ENCODE measurements around the gene ZNF354B. TPM values are rescaled to one million over a fixed set of nuclear protein-coding genes. Genes with fewer than 3 reads are reported as not detected.

The ZNF354B gene
- total and polyA plus RNA-seq, 2 experiments from 2014 or later: 3.4 to 4.9 TPM

DNA sequence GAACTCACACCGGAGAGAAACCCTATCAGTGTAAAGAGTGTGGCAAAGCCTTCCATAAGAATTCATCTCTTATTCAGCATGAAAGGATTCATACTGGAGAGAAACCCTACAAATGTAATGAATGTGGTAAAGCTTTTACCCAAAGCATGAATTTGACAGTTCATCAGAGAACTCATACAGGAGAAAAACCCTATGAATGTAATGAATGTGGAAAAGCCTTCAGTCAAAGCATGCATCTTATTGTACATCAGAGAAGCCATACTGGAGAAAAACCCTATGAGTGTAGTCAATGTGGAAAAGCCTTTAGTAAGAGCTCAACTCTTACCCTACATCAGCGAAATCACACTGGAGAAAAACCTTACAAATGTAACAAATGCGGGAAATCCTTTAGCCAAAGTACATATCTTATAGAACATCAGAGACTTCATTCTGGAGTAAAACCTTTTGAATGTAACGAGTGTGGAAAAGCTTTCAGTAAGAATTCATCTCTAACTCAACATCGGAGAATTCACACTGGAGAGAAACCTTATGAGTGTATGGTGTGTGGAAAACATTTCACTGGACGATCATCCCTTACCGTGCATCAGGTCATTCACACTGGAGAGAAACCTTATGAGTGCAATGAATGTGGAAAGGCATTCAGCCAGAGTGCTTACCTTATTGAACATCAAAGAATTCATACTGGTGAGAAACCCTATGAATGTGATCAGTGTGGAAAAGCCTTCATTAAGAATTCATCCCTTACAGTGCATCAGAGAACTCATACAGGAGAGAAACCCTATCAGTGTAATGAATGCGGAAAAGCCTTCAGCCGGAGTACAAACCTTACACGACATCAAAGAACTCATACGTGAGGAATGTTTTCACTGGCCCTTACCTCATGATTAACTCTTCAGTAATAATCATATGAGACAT is 72.3 kb downstream of the ZNF354B start:
- Histone ChIP-seq H3K4me3 (no peak overlapping the region), H3K4me1 (ENCODE audit: insufficient read depth) (no peaks in the 10 kb centered on the region), H3K9me3 (ENCODE audit: low read depth) (peaks cover 9% of the 10 kb centered on the region), H3K36me3 (ENCODE audit: low read depth) (no peaks in the 10 kb centered on the region), H3K9me2 (ENCODE audit: insufficient read depth) (no peaks in the 10 kb centered on the region), H3K27ac (no peak overlapping the region), H3K9ac (no peak overlapping the region), H3K4me2 (ENCODE audit: unreplicated experiment) (no peak overlapping the region), H2AFZ (no peak overlapping the region), H3K79me2 (ENCODE audit: insufficient read depth) (no peaks in the 10 kb centered on the region), H4K20me1 (ENCODE audit: insufficient read depth) (no peaks in the 10 kb centered on the region), H3K27me3 (replicated peaks; ENCODE audit: insufficient read depth) (no peaks in the 10 kb centered on the region), H3F3A (ENCODE audit: insufficient read depth) (peaks cover 20% of the 10 kb centered on the region)
- in situ Hi-C loops (cut with MboI): no loop called here
- DNase-seq: no peak
- 89 to 90% methylated on average over 11 of the region's 11 CpGs for WGBS, 2 experiments (ENCODE audit: low coverage in 1 of 2, low lambda C conversion rate in 2 of 2, missing lambda C conversion rate in 2 of 2)
- TF ChIP-seq EZH2 (IDR thresholded peaks at IDR 0.05; ENCODE audit: insufficient read depth, poor library complexity, severe bottlenecking) (no peak), EZH2phosphoT487 (IDR thresholded peaks at IDR 0.05; ENCODE audit: insufficient read depth, low read depth) (no peak)

Small RNA genes within 50 kb of the gene (small RNA-seq; reads per million reads assigned to genes)
- not detected for gene AC126915.2 (ENCODE audit: low read depth, low replicate concordance)
- not detected for gene AC126915.3 (ENCODE audit: low read depth, low replicate concordance)

Other genes starting within 250 kb of the ZNF354B start
- gene CLK4, start 232.9 kb upstream of the ZNF354B start, total RNA-seq (2014; rRNA removed; shearing (Covaris generic)): 14.1 and 19.0 TPM in 2 replicates
- 11.0 and 11.8 TPM in 2 replicates for gene CLK4, start 232.9 kb upstream of the ZNF354B start, polyA plus RNA-seq (2016; fragmentation: Nextera tagmentation; extraction: Ambion mirVana)
- gene ZNF354A, start 129.3 kb upstream of the ZNF354B start, total RNA-seq (2014; rRNA removed; shearing (Covaris generic)): 7.0 and 8.7 TPM in 2 replicates
- 9.2 and 10.6 TPM in 2 replicates for gene ZNF354A, start 129.3 kb upstream of the ZNF354B start, polyA plus RNA-seq (2016; fragmentation: Nextera tagmentation; extraction: Ambion mirVana)
- 1.8 and 2.5 TPM in 2 replicates for gene ZFP2, start 36.0 kb downstream of the ZNF354B start, total RNA-seq (2014; rRNA removed; shearing (Covaris generic))
- 0.65 and 0.74 TPM in 2 replicates for gene ZFP2, start 36.0 kb downstream of the ZNF354B start, polyA plus RNA-seq (2016; fragmentation: Nextera tagmentation; extraction: Ambion mirVana)
- 0.97 and 1.9 TPM in 2 replicates for gene ZNF454, start 81.2 kb downstream of the ZNF354B start, total RNA-seq (2014; rRNA removed; shearing (Covaris generic))
- gene ZNF454, start 81.2 kb downstream of the ZNF354B start, polyA plus RNA-seq (2016; fragmentation: Nextera tagmentation; extraction: Ambion mirVana): 0.96 and 1.3 TPM in 2 replicates
- gene GRM6, start 135.4 kb downstream of the ZNF354B start, total RNA-seq (2014; rRNA removed; shearing (Covaris generic)): not detected in 2 replicates
- gene GRM6, start 135.4 kb downstream of the ZNF354B start, polyA plus RNA-seq (2016; fragmentation: Nextera tagmentation; extraction: Ambion mirVana): 0.04 TPM in 1 of 2 replicates, not detected in the other
- 1.8 and 5.4 TPM in 2 replicates for gene ZNF879, start 163.9 kb downstream of the ZNF354B start, total RNA-seq (2014; rRNA removed; shearing (Covaris generic))
- 2.8 and 3.2 TPM in 2 replicates for gene ZNF879, start 163.9 kb downstream of the ZNF354B start, polyA plus RNA-seq (2016; fragmentation: Nextera tagmentation; extraction: Ambion mirVana)
- 6.9 and 7.5 TPM in 2 replicates for gene ZNF354C, start 200.4 kb downstream of the ZNF354B start, total RNA-seq (2014; rRNA removed; shearing (Covaris generic))
- 2.2 and 2.5 TPM in 2 replicates for gene ZNF354C, start 200.4 kb downstream of the ZNF354B start, polyA plus RNA-seq (2016; fragmentation: Nextera tagmentation; extraction: Ambion mirVana)